ENCODE data around the gene PLPPR5. TPM values are rescaled to one million over a fixed set of nuclear protein-coding genes. Genes with fewer than 3 reads are reported as not detected.

PLPPR5 gene
- total RNA-seq, 1 experiment from 2014 or later, result not detected

- Histone ChIP-seq H3K36me3 (ENCODE audit: control insufficient read depth in 1 of 2, insufficient read depth in 2 of 2, low read length in 2 of 2) (no peaks in the 10 kb centered on the region), H3K27me3 (ENCODE audit: insufficient read depth, low read length) (no peaks in the 10 kb centered on the region), H3K9me3 (ENCODE audit: control insufficient read depth in 1 of 2, insufficient read depth in 1 of 2, low read depth in 1 of 2, low read length in 2 of 2) (no peaks in the 10 kb centered on the region), H3K4me3 (replicated peaks in 1 of 2; ENCODE audit: low read depth in 1 of 2, low read length in 2 of 2) (no peak overlapping the region), H3K9me2 (ENCODE audit: insufficient read depth) (no peaks in the 10 kb centered on the region), H3K79me2 (ENCODE audit: insufficient read depth, low read length) (no peaks in the 10 kb centered on the region), H3K27ac (ENCODE audit: low read depth, low read length) (no peak overlapping the region), H3K4me2 (ENCODE audit: low read length) (no peak overlapping the region), H3K9ac (ENCODE audit: low read length) (no peak overlapping the region), H4K20me1 (ENCODE audit: insufficient read depth) (no peaks in the 10 kb centered on the region), H2AFZ (ENCODE audit: low read depth, low read length, poor library complexity, severe bottlenecking) (no peak overlapping the region), H3K4me1 (ENCODE audit: control insufficient read depth in 1 of 2, insufficient read depth in 2 of 2, low read length in 2 of 2) (no peaks in the 10 kb centered on the region)
- ChIA-PET RAD21 (ENCODE audit: low non-redundant PET in 1 of 2, low total read pairs in 2 of 2, uncharacterized antibody in 2 of 2, unreplicated experiment in 2 of 2) (no interaction called here), POLR2A (no interaction called here), CTCF (no interaction called here)
- no peak for DNase-seq (ENCODE audit: low read depth, low spot score)
- TF ChIP-seq SRF (IDR thresholded peaks at IDR 0.05; ENCODE audit: low read depth) (no peak), YY1 (IDR thresholded peaks at IDR 0.05; ENCODE audit: extremely low read depth, insufficient replicate concordance, low read depth, low read length) (no peak), CEBPB (IDR thresholded peaks at IDR 0.05; ENCODE audit: low read depth) (no peak), EZH2phosphoT487 (IDR thresholded peaks at IDR 0.05; ENCODE audit: borderline replicate concordance) (no peak), TCF7L2 (IDR thresholded peaks at IDR 0.05; ENCODE audit: borderline replicate concordance, extremely low read depth, insufficient read depth, insufficient read length) (no peak), FOSL1 (IDR thresholded peaks at IDR 0.05; ENCODE audit: low read depth) (no peak), EZH2 (IDR thresholded peaks at IDR 0.05) (no peak), RAD21 (IDR thresholded peaks at IDR 0.05; ENCODE audit: low read depth) (no peak), ZNF274 (IDR thresholded peaks at IDR 0.05; ENCODE audit: low read depth, low read length) (no peak), ELF1 (IDR thresholded peaks at IDR 0.05; ENCODE audit: borderline replicate concordance, low read depth) (no peak), EGR1 (IDR thresholded peaks at IDR 0.05; ENCODE audit: low read depth) (no peak), POLR2AphosphoS5 (IDR thresholded peaks at IDR 0.05; ENCODE audit: low read depth, low read length) (no peak), JUND (IDR thresholded peaks at IDR 0.05) (no peak)
- TF ChIP-seq, protein P1, sequence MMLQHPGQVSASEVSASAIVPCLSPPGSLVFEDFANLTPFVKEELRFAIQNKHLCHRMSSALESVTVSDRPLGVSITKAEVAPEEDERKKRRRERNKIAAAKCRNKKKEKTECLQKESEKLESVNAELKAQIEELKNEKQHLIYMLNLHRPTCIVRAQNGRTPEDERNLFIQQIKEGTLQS (IDR thresholded peaks at IDR 0.05), result no peak
- intact Hi-C loops (cut with micrococcal nuclease), result no loop called here
- no peak for ATAC-seq
- no TSS peak for BruUV-seq (replicated peaks)
These were observed 29.5 kb downstream of the PLPPR5 start for GRCh38 chr1:98975113-98975512.
